ENCODE data around the gene COL12A1. TPM values are rescaled to one million over a fixed set of nuclear protein-coding genes. Genes with fewer than 3 reads are reported as not detected.

COL12A1 gene
- total RNA-seq, 4 donors from 2014 or later = 136 to 423 (median 275) TPM

DNA sequence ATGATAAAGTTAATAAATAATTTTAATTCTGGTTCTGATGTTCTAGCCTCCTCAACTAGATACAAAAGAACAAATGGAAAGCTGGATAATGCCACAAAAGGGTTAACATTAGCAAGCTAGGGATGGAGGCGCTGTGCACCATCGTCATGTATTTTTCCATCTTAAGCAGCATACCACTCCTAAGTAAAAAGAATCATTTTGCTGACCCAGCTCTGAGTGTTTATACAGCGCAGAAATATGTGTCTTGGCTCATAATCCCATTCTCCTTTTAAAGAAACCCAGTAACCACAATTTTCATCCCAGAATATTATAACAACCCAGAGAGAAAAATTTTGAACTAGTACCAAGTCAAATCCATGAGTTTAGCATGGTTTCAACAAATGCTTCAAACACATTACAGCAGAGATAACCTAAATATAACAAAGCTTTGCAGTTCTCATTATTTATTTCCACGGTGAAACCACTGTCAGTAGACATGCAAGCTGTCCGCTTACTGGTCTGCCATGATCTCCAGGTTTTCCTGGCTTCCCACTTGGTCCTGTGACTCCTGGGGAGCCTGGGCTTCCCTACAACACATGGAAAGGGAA, 111.1 kb downstream of the COL12A1 start:
- intact Hi-C loops (cut with DNase I; ENCODE audit: low total_unique reads) = no loop called here
- Histone ChIP-seq H3K9me3 (no peaks in the 10 kb centered on the region), H3K4me1 (peaks cover 4 to 6% of the 10 kb centered on the region in 2 donors), H3K36me3 (no peaks in the 10 kb centered on the region), H3K27me3 (no peaks in the 10 kb centered on the region), H3K27ac (peak overlapping the region; percentile 58 to 70), H3K4me3 (no peak overlapping the region)
- no peak for TF ChIP-seq POLR2A (IDR thresholded peaks at IDR 0.05)
- TF ChIP-seq, protein P1, sequence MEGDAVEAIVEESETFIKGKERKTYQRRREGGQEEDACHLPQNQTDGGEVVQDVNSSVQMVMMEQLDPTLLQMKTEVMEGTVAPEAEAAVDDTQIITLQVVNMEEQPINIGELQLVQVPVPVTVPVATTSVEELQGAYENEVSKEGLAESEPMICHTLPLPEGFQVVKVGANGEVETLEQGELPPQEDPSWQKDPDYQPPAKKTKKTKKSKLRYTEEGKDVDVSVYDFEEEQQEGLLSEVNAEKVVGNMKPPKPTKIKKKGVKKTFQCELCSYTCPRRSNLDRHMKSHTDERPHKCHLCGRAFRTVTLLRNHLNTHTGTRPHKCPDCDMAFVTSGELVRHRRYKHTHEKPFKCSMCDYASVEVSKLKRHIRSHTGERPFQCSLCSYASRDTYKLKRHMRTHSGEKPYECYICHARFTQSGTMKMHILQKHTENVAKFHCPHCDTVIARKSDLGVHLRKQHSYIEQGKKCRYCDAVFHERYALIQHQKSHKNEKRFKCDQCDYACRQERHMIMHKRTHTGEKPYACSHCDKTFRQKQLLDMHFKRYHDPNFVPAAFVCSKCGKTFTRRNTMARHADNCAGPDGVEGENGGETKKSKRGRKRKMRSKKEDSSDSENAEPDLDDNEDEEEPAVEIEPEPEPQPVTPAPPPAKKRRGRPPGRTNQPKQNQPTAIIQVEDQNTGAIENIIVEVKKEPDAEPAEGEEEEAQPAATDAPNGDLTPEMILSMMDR (IDR thresholded peaks at IDR 0.05) = peak in 1 of 4 experiments; percentile 4
- no peak for DNase-seq

DNA sequence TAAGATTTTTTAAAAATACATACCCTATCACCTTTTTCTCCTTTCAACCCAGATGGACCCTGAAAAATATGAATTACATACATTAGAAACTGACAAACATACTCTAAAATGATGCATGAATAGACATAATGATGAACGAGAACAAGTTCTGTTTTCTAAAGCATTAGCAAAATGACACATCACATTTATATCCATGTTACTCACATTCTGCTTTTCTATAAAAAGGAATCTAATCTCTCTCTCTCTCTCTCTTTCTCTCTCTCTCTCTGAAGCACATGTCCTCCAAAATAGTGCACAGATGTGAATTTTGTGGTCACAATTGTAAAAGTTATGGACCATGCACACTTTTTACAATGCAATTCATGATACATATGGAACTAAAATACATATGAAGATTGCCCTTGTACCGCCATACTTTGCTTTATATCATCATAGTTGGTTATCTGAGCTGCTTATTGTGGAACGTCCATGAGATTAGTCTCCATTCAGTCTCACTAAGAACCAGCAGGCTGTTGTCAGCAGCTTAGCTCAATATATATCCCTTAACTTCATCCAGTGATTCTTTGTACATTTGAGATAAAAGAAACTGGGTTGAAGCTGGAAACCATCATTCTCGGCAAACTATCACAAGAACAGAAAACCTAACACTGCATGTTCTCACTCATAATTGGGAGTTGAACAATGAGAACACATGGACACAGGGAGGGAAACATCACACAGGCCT, 114.2 kb downstream of the COL12A1 start:
- Histone ChIP-seq H3K4me3 (no peak overlapping the region), H3K27me3 (no peaks in the 10 kb centered on the region), H3K9me3 (no peaks in the 10 kb centered on the region), H3K4me1 (peaks cover 0 to 4% of the 10 kb centered on the region in 2 donors), H3K27ac (no peak overlapping the region), H3K36me3 (no peaks in the 10 kb centered on the region)
- TF ChIP-seq POLR2A (IDR thresholded peaks at IDR 0.05) = no peak
- TF ChIP-seq, protein P1 (IDR thresholded peaks at IDR 0.05) = no peak
- intact Hi-C loops (cut with DNase I; ENCODE audit: low total_unique reads) = no loop called here
- DNase-seq = no peak

DNA sequence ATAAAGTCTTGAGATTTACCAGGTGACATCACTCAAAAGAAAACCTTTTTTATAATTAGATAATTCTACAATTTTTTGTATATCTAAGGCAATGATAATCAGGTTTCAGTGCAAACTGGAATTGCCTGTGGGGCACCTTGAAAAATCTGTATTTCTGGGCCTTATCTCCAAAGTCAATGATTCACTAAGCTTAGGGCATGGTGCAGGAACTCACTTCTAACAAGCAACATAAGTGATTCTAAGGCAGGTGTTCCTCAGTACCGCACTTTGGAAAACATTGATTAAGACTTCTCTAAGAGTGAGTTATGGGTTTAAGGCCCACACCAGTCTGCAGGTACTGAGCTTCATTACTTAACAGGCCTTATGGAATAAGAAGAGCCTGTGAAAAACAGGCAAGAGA, 115.3 kb downstream of the COL12A1 start:
- H3K4me1 ChIP-seq = peaks cover 0 to 4% of the 10 kb centered on the region in 2 donors

DNA sequence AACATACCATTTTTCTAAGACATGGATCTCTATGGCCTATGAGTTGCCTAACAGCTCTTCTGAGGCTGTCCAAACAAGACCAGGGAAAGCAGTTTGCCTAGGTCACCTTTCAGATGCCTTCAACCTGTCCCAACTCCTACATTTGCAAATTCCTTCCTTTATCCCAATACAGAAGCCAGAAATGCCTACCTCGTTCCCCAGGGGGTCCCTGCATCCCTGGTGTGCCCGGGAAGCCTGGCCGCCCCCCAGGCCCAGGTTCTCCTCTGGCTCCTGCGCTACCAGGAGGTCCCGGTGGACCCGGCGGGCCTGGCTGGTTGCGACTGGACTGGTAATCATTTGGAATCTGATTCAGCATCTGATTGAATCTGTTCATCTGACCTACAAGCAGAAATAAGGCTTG, 115.9 kb downstream of the COL12A1 start:
- Histone ChIP-seq H3K9me3 (no peaks in the 10 kb centered on the region), H3K27me3 (no peaks in the 10 kb centered on the region), H3K27ac (peak overlapping the region; percentile 20 to 48), H3K4me1 (peaks cover 0 to 3% of the 10 kb centered on the region in 2 donors), H3K4me3 (no peak overlapping the region), H3K36me3 (no peaks in the 10 kb centered on the region)
- intact Hi-C loops (cut with DNase I; ENCODE audit: low total_unique reads) = no loop called here
- TF ChIP-seq, protein P1 (IDR thresholded peaks at IDR 0.05) = no peak
- TF ChIP-seq POLR2A (IDR thresholded peaks at IDR 0.05) = no peak
- no peak for DNase-seq

More for the DNA sequence above, 115.3 kb downstream of the COL12A1 start:
- Histone ChIP-seq H3K27me3 (no peaks in the 10 kb centered on the region), H3K9me3 (no peaks in the 10 kb centered on the region), H3K27ac (peak overlapping the region; percentile 20 to 48), H3K36me3 (no peaks in the 10 kb centered on the region), H3K4me3 (no peak overlapping the region)
- DNase-seq = no peak
- TF ChIP-seq POLR2A (IDR thresholded peaks at IDR 0.05) = no peak
- TF ChIP-seq, protein P1 (IDR thresholded peaks at IDR 0.05) = no peak
- intact Hi-C loops (cut with DNase I; ENCODE audit: low total_unique reads) = no loop called here

DNA sequence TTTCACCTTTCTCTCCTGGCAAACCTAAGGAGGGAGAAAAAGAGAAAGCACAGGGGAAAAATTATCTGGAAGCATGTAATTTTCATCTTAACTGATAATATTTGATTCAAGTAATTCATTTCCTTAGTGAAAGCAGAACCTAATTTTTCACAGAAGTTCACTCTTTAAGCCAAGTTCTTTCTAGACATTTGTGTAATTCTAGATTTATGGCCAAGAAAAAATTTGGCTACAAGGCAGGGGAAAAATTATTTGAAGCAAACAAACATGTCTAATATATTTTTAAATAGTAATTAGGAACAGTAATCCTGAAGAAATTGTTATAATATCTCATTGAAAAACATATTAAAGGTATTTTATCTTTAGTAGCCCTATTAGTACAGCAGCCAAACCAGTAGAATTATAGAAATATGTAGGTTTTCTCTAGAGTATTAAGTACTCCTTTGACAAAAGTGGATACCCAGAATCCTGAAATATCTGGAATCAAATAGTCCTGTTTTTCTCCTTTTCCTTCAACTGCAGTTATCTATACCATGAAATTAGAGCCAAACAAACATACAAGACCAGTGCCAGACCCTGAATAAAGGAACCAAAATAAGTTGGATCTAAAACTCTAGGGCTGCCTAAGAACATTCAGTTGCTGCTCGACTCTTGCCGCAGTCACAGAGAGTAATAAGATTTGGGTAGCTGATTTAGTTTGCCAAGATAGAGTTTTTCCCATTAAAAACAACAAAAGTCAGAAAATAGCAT, 116.5 kb downstream of the COL12A1 start:
- DNase-seq = no peak
- Histone ChIP-seq H3K27ac (peak overlapping the region; percentile 20 to 48), H3K4me3 (no peak overlapping the region), H3K27me3 (no peaks in the 10 kb centered on the region), H3K4me1 (no peaks in the 10 kb centered on the region), H3K9me3 (no peaks in the 10 kb centered on the region), H3K36me3 (no peaks in the 10 kb centered on the region)
- TF ChIP-seq, protein P1 (IDR thresholded peaks at IDR 0.05) = no peak
- no peak for TF ChIP-seq POLR2A (IDR thresholded peaks at IDR 0.05)
- intact Hi-C loops (cut with DNase I; ENCODE audit: low total_unique reads) = no loop called here
